Measurements from ENCODE around the gene IRF6.

Gene IRF6

GRCh38 chr1:209755926-209756614, 49.9 kb downstream of the IRF6 start, which contains the start of gene TRAF3IP3:
Gene TRAF3IP3 (plus strand): TSS chr1:209756053. CDS start chr1:209760040, 3,987 bp downstream.
- DNase-seq, result peak; percentile 82

- DNase-seq, result no peak
These were observed 50.7 kb downstream of the IRF6 start for GRCh38 chr1:209755256-209755655.

- DNase-seq, result no peak
These were observed 53.1 kb downstream of the IRF6 start for GRCh38 chr1:209752890-209753289.

GRCh38 chr1:209751627-209752231, 54.2 kb downstream of the IRF6 start:
- DNase-seq, result peak; percentile 57

GRCh38 chr1:209749670-209750323, 56.1 kb downstream of the IRF6 start:
- DNase-seq, result no peak

- DNase-seq, result no peak
These were observed 56.7 kb downstream of the IRF6 start for GRCh38 chr1:209749205-209749604.

GRCh38 chr1:209748620-209749019, 57.3 kb downstream of the IRF6 start:
- DNase-seq, result no peak

- peak; percentile 95 for DNase-seq
These were observed 58.2 kb downstream of the IRF6 start for GRCh38 chr1:209747580-209748262.

GRCh38 chr1:209746451-209747165, 59.3 kb downstream of the IRF6 start:
- DNase-seq, result no peak

- DNase-seq, result no peak
These were observed 62.8 kb downstream of the IRF6 start for GRCh38 chr1:209743145-209743482.

GRCh38 chr1:209742409-209743144, 63.4 kb downstream of the IRF6 start:
- DNase-seq, result no peak

GRCh38 chr1:209741889-209742288, 64.1 kb downstream of the IRF6 start:
- DNase-seq, result no peak

GRCh38 chr1:209741193-209741592, 64.7 kb downstream of the IRF6 start:
- no peak for DNase-seq

- no peak for DNase-seq
These were observed 67.7 kb downstream of the IRF6 start for GRCh38 chr1:209738270-209738669.

GRCh38 chr1:209737118-209737505, 68.8 kb downstream of the IRF6 start:
- DNase-seq, result no peak

GRCh38 chr1:209736490-209737117, 69.3 kb downstream of the IRF6 start:
- no peak for DNase-seq
